ENCODE results near the gene GRIK4. TPM values are rescaled to one million over a fixed set of nuclear protein-coding genes. Genes with fewer than 3 reads are reported as not detected.
"Not testable (repeated sequence)": the region's sequence is repeated elsewhere in the genome, so short reads cannot be mapped to it uniquely, and the experiment has no call there.

GRIK4 gene
- total and polyA plus RNA-seq, 12 donors: 0.33 to 4.8 (median 3.0) TPM

DNA sequence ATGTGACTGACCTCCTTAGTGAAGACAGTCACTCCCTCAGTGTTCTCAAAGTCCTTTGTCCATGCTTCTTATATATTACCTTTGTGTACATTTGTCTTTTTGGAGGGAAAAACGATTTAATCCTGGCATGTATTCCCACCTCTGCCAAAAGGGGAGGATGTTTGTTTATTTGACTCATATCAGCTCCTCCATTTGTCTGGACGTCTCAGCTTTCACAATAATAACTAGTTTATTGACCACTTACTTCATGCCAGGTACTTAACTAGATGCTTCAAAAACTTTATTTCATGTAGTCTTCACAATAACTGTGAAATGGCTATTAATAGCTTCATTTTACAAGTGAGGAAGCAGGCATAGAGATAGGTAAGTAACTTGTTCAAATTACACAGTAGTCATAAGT is 517.6 kb downstream of the GRIK4 start:
- WGBS, 4 donors: 31 to 39% (median 38%) methylated on average over 2 of the region's 2 CpGs
- Histone ChIP-seq H3K4me1 (replicated peaks in 1 of 2) (peaks cover 9 to 15% of the 10 kb centered on the region in 2 donors), H3K27ac (no peak overlapping the region), H3K36me3 (replicated peaks in 1 of 2) (no peaks in the 10 kb centered on the region), H3K4me3 (no peak overlapping the region), H3K9me3 (replicated peaks in 1 of 3) (no peaks in the 10 kb centered on the region), H3K27me3 (no peaks in the 10 kb centered on the region)
- TF ChIP-seq, protein P1, sequence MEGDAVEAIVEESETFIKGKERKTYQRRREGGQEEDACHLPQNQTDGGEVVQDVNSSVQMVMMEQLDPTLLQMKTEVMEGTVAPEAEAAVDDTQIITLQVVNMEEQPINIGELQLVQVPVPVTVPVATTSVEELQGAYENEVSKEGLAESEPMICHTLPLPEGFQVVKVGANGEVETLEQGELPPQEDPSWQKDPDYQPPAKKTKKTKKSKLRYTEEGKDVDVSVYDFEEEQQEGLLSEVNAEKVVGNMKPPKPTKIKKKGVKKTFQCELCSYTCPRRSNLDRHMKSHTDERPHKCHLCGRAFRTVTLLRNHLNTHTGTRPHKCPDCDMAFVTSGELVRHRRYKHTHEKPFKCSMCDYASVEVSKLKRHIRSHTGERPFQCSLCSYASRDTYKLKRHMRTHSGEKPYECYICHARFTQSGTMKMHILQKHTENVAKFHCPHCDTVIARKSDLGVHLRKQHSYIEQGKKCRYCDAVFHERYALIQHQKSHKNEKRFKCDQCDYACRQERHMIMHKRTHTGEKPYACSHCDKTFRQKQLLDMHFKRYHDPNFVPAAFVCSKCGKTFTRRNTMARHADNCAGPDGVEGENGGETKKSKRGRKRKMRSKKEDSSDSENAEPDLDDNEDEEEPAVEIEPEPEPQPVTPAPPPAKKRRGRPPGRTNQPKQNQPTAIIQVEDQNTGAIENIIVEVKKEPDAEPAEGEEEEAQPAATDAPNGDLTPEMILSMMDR (IDR thresholded peaks at IDR 0.05): no peak
- TF ChIP-seq POLR2A (IDR thresholded peaks at IDR 0.05): no peak
- no peak for DNase-seq
- intact Hi-C loops (cut with DNase I): no loop called here

DNA sequence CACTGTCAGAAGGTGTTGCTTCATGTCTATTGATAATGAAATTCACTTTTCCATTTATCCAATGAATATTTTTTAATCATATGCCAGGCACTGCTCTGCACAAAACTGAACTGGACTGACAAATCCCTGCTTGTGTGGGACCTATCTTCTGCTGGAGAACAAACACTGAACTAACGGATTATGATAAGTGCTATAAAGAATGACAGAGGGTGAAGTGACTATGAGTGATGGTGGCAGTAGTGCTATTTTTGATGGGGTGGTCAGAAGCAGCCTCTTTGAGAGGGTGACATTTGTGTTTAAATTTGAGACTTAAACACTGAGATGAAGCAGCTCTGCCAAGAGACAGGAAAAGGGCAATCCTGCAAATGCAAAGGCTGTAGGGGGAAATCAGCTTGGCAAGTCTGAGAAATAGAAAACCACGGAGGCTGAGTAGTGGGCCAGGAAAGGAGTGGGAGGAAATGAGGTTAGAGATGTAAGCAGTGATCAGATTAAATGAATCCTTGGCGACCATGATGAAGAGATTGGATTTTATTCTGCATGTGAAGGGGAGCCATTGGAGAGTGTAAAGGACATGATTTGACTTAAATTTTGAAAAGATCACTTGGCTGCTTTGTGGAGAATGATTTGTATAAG is 518.4 kb downstream of the GRIK4 start:
- Histone ChIP-seq H3K4me1 (replicated peaks in 1 of 2) (peaks cover 4 to 10% of the 10 kb centered on the region in 2 donors), H3K9me3 (replicated peaks in 1 of 3) (no peaks in the 10 kb centered on the region), H3K4me3 (no peak overlapping the region), H3K36me3 (replicated peaks in 1 of 2) (no peaks in the 10 kb centered on the region), H3K27ac (no peak overlapping the region), H3K27me3 (no peaks in the 10 kb centered on the region)
- TF ChIP-seq, protein P1 (IDR thresholded peaks at IDR 0.05): no peak
- TF ChIP-seq POLR2A (IDR thresholded peaks at IDR 0.05): no peak
- WGBS, 4 donors: 61 to 75% (median 64%) methylated on average over 3 of the region's 3 CpGs
- intact Hi-C loops (cut with DNase I): no loop called here
- no peak for DNase-seq

GRCh38 chr11:121031167-121031566 is 519.6 kb downstream of the GRIK4 start:
- peaks cover 0 to 9% of the 10 kb centered on the region in 2 donors for H3K4me1 ChIP-seq (replicated peaks in 1 of 2)
- H3K4me3 ChIP-seq: no peak overlapping the region
- no peak overlapping the region for H3K27ac ChIP-seq
- no peak for DNase-seq
- intact Hi-C loops (cut with DNase I): no loop called here
- H3K27me3 ChIP-seq: no peaks in the 10 kb centered on the region
- TF ChIP-seq, protein P1 (IDR thresholded peaks at IDR 0.05): no peak
- no peak for TF ChIP-seq POLR2A (IDR thresholded peaks at IDR 0.05)
- 89 to 93% (median 93%) methylated on average over 2 of the region's 2 CpGs for WGBS, 4 donors
- no peaks in the 10 kb centered on the region for H3K36me3 ChIP-seq (replicated peaks in 1 of 2)
- H3K9me3 ChIP-seq (replicated peaks in 1 of 3): no peaks in the 10 kb centered on the region

DNA sequence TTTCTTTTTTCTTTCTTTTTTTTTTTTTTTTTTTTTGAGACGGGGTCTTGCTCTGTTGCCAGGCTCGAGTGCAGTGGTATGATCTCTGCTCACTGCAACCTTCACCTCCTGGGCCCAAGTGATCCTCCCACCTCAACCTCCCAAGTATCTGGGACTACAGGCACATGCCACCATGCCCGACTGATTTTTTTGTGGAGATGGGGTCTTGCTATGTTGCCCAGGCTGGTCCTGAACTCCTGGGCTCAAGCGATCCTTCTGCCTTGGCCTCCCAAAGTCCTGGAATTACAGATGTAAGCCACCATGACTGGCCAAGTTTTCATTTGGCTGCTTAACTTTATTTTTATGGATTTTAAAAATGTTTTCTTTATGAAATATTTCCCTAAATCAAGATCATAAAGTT is 520.1 kb downstream of the GRIK4 start:
- H3K27me3 ChIP-seq; H3K4me3 ChIP-seq; DNase-seq; H3K4me1 ChIP-seq (replicated peaks in 1 of 2); H3K36me3 ChIP-seq (replicated peaks in 1 of 2); H3K9me3 ChIP-seq (replicated peaks in 1 of 3); H3K27ac ChIP-seq; intact Hi-C loops (cut with DNase I): not testable (repeated sequence)
- whole genome bisulfite sequencing, 4 donors: 93 to 99% (median 97%) methylated on average over 3 to 4 of the region's 4 CpGs

- Histone ChIP-seq H3K4me1 (replicated peaks in 1 of 2) (peaks cover 0 to 9% of the 10 kb centered on the region in 2 donors), H3K36me3 (replicated peaks in 1 of 2) (no peaks in the 10 kb centered on the region), H3K4me3 (no peak overlapping the region), H3K9me3 (replicated peaks in 1 of 3) (no peaks in the 10 kb centered on the region), H3K27me3 (no peaks in the 10 kb centered on the region), H3K27ac (no peak overlapping the region)
- TF ChIP-seq POLR2A (IDR thresholded peaks at IDR 0.05): no peak
- TF ChIP-seq, protein P1 (IDR thresholded peaks at IDR 0.05): no peak
- intact Hi-C loops (cut with DNase I): no loop called here
- 93 to 98% (median 96%) methylated on average over 3 of the region's 3 CpGs for WGBS, 4 donors
- no peak for DNase-seq
Measured at GRCh38 chr11:121032546-121032945, 521.0 kb downstream of the GRIK4 start.
